SK-N-SH (cell line): Measurements from ENCODE around the gene MYRF.

Source experiments
- CTCF ChIP-seq: fragments of 200-600 bp; sonication (generic); IDR thresholded peaks from 2 replicates; pipeline ENCODE4 v1.6.1; 2017; ENCODE audit warnings: antibody characterized with exemption, mild to moderate bottlenecking, moderate library complexity
- EZH2phosphoT487 ChIP-seq: fragments of 200-600 bp; sonication (generic); IDR thresholded peaks from 2 replicates; pipeline ENCODE4 v1.6.1; 2017; ENCODE audit warnings: low read depth, mixed run types, mild to moderate bottlenecking, antibody characterized with exemption, moderate library complexity, borderline replicate concordance
- FOXM1 ChIP-seq: IDR thresholded peaks from 2 replicates; pipeline ENCODE4 v1.4.0; 2012; ENCODE audit warnings: low read depth, mild to moderate bottlenecking
- JUND ChIP-seq: IDR thresholded peaks from 2 replicates; pipeline ENCODE4 v1.4.0; 2012
- MAX ChIP-seq: IDR thresholded peaks from 2 replicates; pipeline ENCODE4 v1.4.0; 2012; ENCODE audit warnings: low read depth
- MXI1 ChIP-seq: IDR thresholded peaks from 2 replicates; pipeline ENCODE4 v1.6.1; 2012; ENCODE audit warnings: mild to moderate bottlenecking, low read depth, low read length, improper control_type of control experiment
- POLR2AphosphoS5 ChIP-seq: IDR thresholded peaks from 2 replicates; pipeline ENCODE4 v1.6.1; 2012; ENCODE audit warnings: low read depth, low read length
- RXRA ChIP-seq: IDR thresholded peaks from 2 replicates; pipeline ENCODE4 v1.4.0; 2012; ENCODE audit warnings: low read depth, mild to moderate bottlenecking, borderline replicate concordance
- SIN3A ChIP-seq: IDR thresholded peaks from 2 replicates; pipeline ENCODE4 v1.6.1; 2012; ENCODE audit warnings: low read depth, mild to moderate bottlenecking, low read length, moderate library complexity, borderline replicate concordance
- TAF1 ChIP-seq: IDR thresholded peaks from 2 replicates; pipeline ENCODE4 v1.6.1; 2012; ENCODE audit warnings: low read depth, mild to moderate bottlenecking, low read length, moderate library complexity, borderline replicate concordance
- TCF12 ChIP-seq: IDR thresholded peaks from 2 replicates; pipeline ENCODE4 v1.4.0; 2012
- TEAD4 ChIP-seq: IDR thresholded peaks from 2 replicates; pipeline ENCODE4 v1.4.0; 2012; ENCODE audit warnings: mild to moderate bottlenecking, borderline replicate concordance; ENCODE audit not compliant: insufficient read depth
- ZBTB33 ChIP-seq: IDR thresholded peaks from 2 replicates; pipeline ENCODE4 v1.4.0; 2012; ENCODE audit warnings: low read depth, borderline replicate concordance

GRCh38 chr11:61820174-61820573 lies 67.7 kb downstream of the MYRF start:
- TF ChIP-seq TEAD4, result no peak
- no peak for TF ChIP-seq ZBTB33
- TF ChIP-seq JUND, result no peak
- no peak for TF ChIP-seq CTCF
- no peak for TF ChIP-seq TCF12
- no peak for TF ChIP-seq MXI1
- no peak for TF ChIP-seq POLR2AphosphoS5
- no peak for TF ChIP-seq MAX
- TF ChIP-seq EZH2phosphoT487, result no peak
- TF ChIP-seq SIN3A, result no peak
- TF ChIP-seq TAF1, result no peak
- TF ChIP-seq FOXM1, result no peak
- TF ChIP-seq RXRA, result no peak
